GM12878 (cell line): ENCODE measurements around the gene SPTLC3. TPM values are rescaled to one million over a fixed set of nuclear protein-coding genes. Genes with fewer than 3 reads are reported as not detected.

Source experiments
- ATAC-seq: fragments of 200-7000 bp; cut with Tn5 transposase; 3 replicates; pipeline ENCODE4 v1.9.1; 2020; ENCODE audit warnings: mild to moderate bottlenecking, moderate library complexity
- BruUV-seq: library from RNA; stranded (reverse); fragments of 400-500 nt; replicated peaks from 2 replicates; lab custom pipeline; 2021; lab: Mats Ljungman, UMichigan
- CTCF ChIA-PET: fragments of 300-600 bp; sonication (Branson Sonifier 250); formaldehyde crosslinking; extraction: SDS; loops from one replicate; lab custom pipeline; 2021; ENCODE audit warnings: inconsistent platforms; lab: Yijun Ruan, JAX
- POLR2A ChIA-PET: fragments of 350-600 bp; formaldehyde crosslinking; extraction: SDS; loops from one replicate; lab custom pipeline; 2021; ENCODE audit warnings: inconsistent platforms; lab: Charles Lee
- RAD21 ChIA-PET: fragments of 300-600 bp; sonication (Branson Sonifier 250); formaldehyde crosslinking; loops from one replicate; lab custom pipeline; 2023; ENCODE audit warnings: antibody characterized with exemption; ENCODE audit not compliant: unreplicated experiment; lab: Charles Lee
- SMC1A ChIA-PET: fragments of 300-600 bp; sonication (Branson Sonifier 250); formaldehyde crosslinking; loops from one replicate; lab custom pipeline; 2023; ENCODE audit not compliant: unreplicated experiment, uncharacterized antibody; lab: Charles Lee
- DNase-seq: peaks from one replicate; pipeline ENCODE4 v3.0.0-alpha.2; 2011; ENCODE audit warnings: low read depth, low spot score
- FAIRE-seq: peaks from 3 replicates; lab custom pipeline; 2011; peaks lifted over from hg19 to GRCh38; lab: Jason Lieb, UNC
- H2AFZ ChIP-seq: 2 replicates; pipeline ENCODE4 v1.6.0; 2011; ENCODE audit warnings: low read depth, low read length, control low read depth; ENCODE audit not compliant: control insufficient read depth
- H3K27ac ChIP-seq: 2 replicates; pipeline ENCODE4 v1.5.1; 2011; ENCODE audit warnings: control low read depth; ENCODE audit not compliant: control insufficient read depth, insufficient read depth
- H3K27me3 ChIP-seq, 2 experiments: replicated peaks in 1 of 2; 2 replicates each; pipeline versions ENCODE4 v1.6.0 to v1.6.1; 2011; ENCODE audit warnings: low read length in 1 of 2; ENCODE audit not compliant: control insufficient read depth in 2 of 2, insufficient read depth in 2 of 2
- H3K36me3 ChIP-seq, 2 experiments: 2 replicates each; pipeline ENCODE4 v1.5.1; 2011; ENCODE audit warnings: low read length in 1 of 2; ENCODE audit not compliant: control insufficient read depth in 2 of 2, insufficient read depth in 2 of 2
- H3K4me1 ChIP-seq: 2 replicates; pipeline ENCODE4 v1.6.1; 2011; ENCODE audit warnings: mild to moderate bottlenecking, low read length, moderate library complexity, mixed read lengths; ENCODE audit not compliant: control insufficient read depth, insufficient read depth
- H3K4me2 ChIP-seq: 2 replicates; pipeline ENCODE4 v1.6.0; 2011; ENCODE audit warnings: control low read depth; ENCODE audit not compliant: control insufficient read depth, insufficient read depth
- H3K4me3 ChIP-seq: fragments of 200-600 bp; sonication (generic); 2 replicates; pipeline ENCODE4 v1.5.1; 2016
- H3K79me2 ChIP-seq: 2 replicates; pipeline ENCODE4 v1.6.0; 2011; ENCODE audit warnings: low read length; ENCODE audit not compliant: control insufficient read depth, insufficient read depth
- H3K9ac ChIP-seq: 2 replicates; pipeline ENCODE4 v1.8.0; 2011; ENCODE audit warnings: low read length, control low read depth, mixed read lengths; ENCODE audit not compliant: control insufficient read depth, insufficient read depth
- H3K9me3 ChIP-seq: replicated peaks from 3 replicates; pipeline ENCODE4 v1.5.1; 2011; ENCODE audit warnings: mild to moderate bottlenecking, low read length; ENCODE audit not compliant: control insufficient read depth, insufficient read depth
- H4K20me1 ChIP-seq: 2 replicates; pipeline ENCODE4 v1.6.0; 2011; ENCODE audit not compliant: control insufficient read depth, insufficient read depth
- HCFC1 ChIP-seq: fragments of 150-350 bp; IDR thresholded peaks from 2 replicates; pipeline ENCODE4 v1.6.1; 2014; ENCODE audit warnings: low read length
- KAT2A ChIP-seq: conservative IDR thresholded peaks from 2 replicates; pipeline ENCODE4 v1.6.1; 2011; ENCODE audit warnings: low read depth, low read length; ENCODE audit not compliant: control insufficient read depth
- NFYB ChIP-seq: IDR thresholded peaks from 2 replicates; pipeline ENCODE4 v1.6.1; 2011; ENCODE audit warnings: low read depth, mild to moderate bottlenecking, low read length, improper control_type of control experiment, moderate library complexity; ENCODE audit not compliant: insufficient read depth
- NR2F1 ChIP-seq: fragments of 450-650 bp; conservative IDR thresholded peaks from 2 replicates; pipeline ENCODE4 v1.6.1; 2017; ENCODE audit warnings: mild to moderate bottlenecking
- PML ChIP-seq: IDR thresholded peaks from 2 replicates; pipeline ENCODE4 v1.6.1; 2012; ENCODE audit warnings: low read length, inconsistent platforms
- SMAD1 ChIP-seq: fragments of 450-650 bp; IDR thresholded peaks from 2 replicates; pipeline ENCODE4 v1.6.1; 2018; ENCODE audit warnings: mild to moderate bottlenecking, low read depth; ENCODE audit not compliant: partially characterized antibody
- STAT3 ChIP-seq: IDR thresholded peaks from 2 replicates; pipeline ENCODE4 v1.6.1; 2011; ENCODE audit warnings: low read depth, low read length, improper control_type of control experiment
- TCF12 ChIP-seq: IDR thresholded peaks from 2 replicates; pipeline ENCODE4 v1.6.1; 2011; ENCODE audit warnings: low read depth, mild to moderate bottlenecking, low read length
- TCF7 ChIP-seq: IDR thresholded peaks from 2 replicates; pipeline ENCODE4 v1.6.1; 2014; ENCODE audit warnings: antibody characterized with exemption, borderline replicate concordance
- WGBS: methylation state at CpG from one replicate; pipeline ENCODE4 v1.1.6; 2016; ENCODE audit warnings: low lambda C conversion rate; ENCODE audit not compliant: insufficient replicate concordance, insufficient coverage; ENCODE audit errors: missing lambda C conversion rate; 5-methylcytosine and 5-hydroxymethylcytosine counted together
- in situ Hi-C: fragments of 300-500 bp; cut with MboI; formaldehyde crosslinking; loops from 9 replicates; pipeline ENCODE4 v1.14.3; 2018; ENCODE audit warnings: mixed read lengths
- intact Hi-C: fragments of 100-400 bp; cut with micrococcal nuclease; formaldehyde crosslinking; loops from one replicate; pipeline ENCODE4 v1.14.2; 2022; ENCODE audit not compliant: unreplicated experiment
- polyA plus RNA-seq, 11 experiments: library from polyadenylated mRNA; depleted of rRNA in 4 of 11; unstranded in 6 of 11; stranded (reverse) in 5 of 11; fragments of >200 nt; fragmentation: Nextera tagmentation in 4 of 11; fragmentation: Illumina TruSeq in 1 of 11; extraction: Ambion mirVana in 4 of 11; extraction: Trizol in 1 of 11; gene quantifications; 1 replicate in 1 of 11; 2 replicates in 10 of 11; pipeline versions ENCODE4 v1.2.1 to v1.2.3, GENCODE V29; 2011 to 2016; ENCODE audit warnings: inconsistent platforms in 2 of 11, missing spikeins in 2 of 11, low read depth in 1 of 11
- total RNA-seq, 4 experiments: library from RNA; depleted of rRNA in 3 of 4; stranded (reverse); fragments of >200 nt in 3 of 4; fragmentation: Illumina TruSeq in 1 of 4; extraction: Trizol in 1 of 4; gene quantifications; 2 replicates each; pipeline versions ENCODE4 v1.2.1 to v1.2.3, GENCODE V29; 2013 to 2021
- TF ChIP-seq, protein P1 (sequence below): IDR thresholded peaks from 2 replicates; pipeline ENCODE4 v1.6.1; 2012; ENCODE audit warnings: low read length, inconsistent platforms
- TF ChIP-seq, protein P2 (sequence below): fragments of 450-650 bp; IDR thresholded peaks from 2 replicates; pipeline ENCODE4 v1.6.1; 2016; ENCODE audit warnings: mild to moderate bottlenecking
- TF ChIP-seq, protein P3 (sequence below): IDR thresholded peaks from 2 replicates; pipeline ENCODE4 v1.6.1; 2011; ENCODE audit warnings: mild to moderate bottlenecking, low read depth, low read length, moderate library complexity; ENCODE audit not compliant: insufficient replicate concordance
- TF ChIP-seq, protein P4 (sequence below): fragments of 450-650 bp; IDR thresholded peaks from 2 replicates; pipeline ENCODE4 v1.6.1; 2016; ENCODE audit warnings: mild to moderate bottlenecking
- TF ChIP-seq, protein P5 (sequence below): fragments of 450-650 bp; conservative IDR thresholded peaks from 2 replicates; pipeline ENCODE4 v1.6.1; 2017; ENCODE audit warnings: mild to moderate bottlenecking, moderate library complexity

SPTLC3 gene
- total and polyA plus RNA-seq, 10 of the 15 experiments (the other 5 are each of a cell fraction or from before 2014, with no cell fraction given): 0.04 to 0.29 (median 0.06) TPM; not detected in 7

DNA sequence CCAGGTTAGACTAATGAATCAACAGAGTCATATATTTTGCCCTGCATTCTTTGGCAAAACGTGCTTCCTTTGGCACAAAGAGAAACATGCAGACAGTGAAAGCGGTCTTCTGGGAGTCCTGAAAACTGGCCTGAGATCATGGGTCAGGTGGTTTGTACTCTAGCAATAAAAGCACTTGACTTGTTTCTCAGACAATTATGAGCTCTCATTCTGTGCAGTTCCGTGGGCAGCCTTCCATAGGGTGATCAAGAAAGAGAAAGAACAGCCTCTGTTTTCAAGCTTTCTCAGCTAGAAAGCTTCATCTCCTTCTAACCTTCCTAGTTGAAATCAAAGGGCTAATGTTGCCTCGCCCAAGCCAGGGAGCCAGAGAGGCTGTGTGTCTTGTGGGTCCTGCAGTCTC lies 149.6 kb downstream of the SPTLC3 start (continued):
- TF ChIP-seq NFYB: no peak
- TF ChIP-seq, protein P1, sequence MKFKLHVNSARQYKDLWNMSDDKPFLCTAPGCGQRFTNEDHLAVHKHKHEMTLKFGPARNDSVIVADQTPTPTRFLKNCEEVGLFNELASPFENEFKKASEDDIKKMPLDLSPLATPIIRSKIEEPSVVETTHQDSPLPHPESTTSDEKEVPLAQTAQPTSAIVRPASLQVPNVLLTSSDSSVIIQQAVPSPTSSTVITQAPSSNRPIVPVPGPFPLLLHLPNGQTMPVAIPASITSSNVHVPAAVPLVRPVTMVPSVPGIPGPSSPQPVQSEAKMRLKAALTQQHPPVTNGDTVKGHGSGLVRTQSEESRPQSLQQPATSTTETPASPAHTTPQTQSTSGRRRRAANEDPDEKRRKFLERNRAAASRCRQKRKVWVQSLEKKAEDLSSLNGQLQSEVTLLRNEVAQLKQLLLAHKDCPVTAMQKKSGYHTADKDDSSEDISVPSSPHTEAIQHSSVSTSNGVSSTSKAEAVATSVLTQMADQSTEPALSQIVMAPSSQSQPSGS: no peak
- no peak for TF ChIP-seq TCF12
- no peak for TF ChIP-seq KAT2A
- no peak for TF ChIP-seq NR2F1
- TF ChIP-seq TCF7: no peak
- TF ChIP-seq HCFC1: no peak
- TF ChIP-seq, protein P2, sequence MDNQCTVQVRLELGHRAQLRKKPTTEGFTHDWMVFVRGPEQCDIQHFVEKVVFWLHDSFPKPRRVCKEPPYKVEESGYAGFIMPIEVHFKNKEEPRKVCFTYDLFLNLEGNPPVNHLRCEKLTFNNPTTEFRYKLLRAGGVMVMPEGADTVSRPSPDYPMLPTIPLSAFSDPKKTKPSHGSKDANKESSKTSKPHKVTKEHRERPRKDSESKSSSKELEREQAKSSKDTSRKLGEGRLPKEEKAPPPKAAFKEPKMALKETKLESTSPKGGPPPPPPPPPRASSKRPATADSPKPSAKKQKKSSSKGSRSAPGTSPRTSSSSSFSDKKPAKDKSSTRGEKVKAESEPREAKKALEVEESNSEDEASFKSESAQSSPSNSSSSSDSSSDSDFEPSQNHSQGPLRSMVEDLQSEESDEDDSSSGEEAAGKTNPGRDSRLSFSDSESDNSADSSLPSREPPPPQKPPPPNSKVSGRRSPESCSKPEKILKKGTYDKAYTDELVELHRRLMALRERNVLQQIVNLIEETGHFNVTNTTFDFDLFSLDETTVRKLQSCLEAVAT: no peak
- TF ChIP-seq, protein P3, sequence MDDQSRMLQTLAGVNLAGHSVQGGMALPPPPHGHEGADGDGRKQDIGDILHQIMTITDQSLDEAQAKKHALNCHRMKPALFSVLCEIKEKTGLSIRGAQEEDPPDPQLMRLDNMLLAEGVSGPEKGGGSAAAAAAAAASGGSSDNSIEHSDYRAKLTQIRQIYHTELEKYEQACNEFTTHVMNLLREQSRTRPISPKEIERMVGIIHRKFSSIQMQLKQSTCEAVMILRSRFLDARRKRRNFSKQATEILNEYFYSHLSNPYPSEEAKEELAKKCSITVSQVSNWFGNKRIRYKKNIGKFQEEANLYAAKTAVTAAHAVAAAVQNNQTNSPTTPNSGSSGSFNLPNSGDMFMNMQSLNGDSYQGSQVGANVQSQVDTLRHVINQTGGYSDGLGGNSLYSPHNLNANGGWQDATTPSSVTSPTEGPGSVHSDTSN: no peak

DNA sequence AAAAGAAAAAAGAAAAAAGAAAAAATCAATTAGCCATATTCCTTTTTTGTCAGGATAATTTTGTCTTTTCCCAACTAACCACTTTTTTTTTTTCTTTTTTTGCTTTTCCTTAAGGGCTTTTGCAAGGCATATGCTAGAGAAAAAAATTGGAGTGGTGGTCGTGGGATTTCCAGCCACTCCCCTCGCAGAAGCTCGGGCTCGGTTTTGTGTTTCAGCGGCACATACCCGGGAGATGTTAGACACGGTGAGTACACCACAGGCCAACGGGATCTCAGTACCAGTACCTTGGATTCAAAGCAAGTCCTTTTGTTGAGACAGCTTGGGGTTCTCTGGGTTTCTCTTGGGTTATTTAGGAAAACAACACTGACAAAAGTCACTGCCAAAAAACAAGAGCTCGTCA lies 151.1 kb downstream of the SPTLC3 start:
- Histone ChIP-seq H3K9ac (no peak overlapping the region), H3K9me3 (no peaks in the 10 kb centered on the region), H4K20me1 (no peaks in the 10 kb centered on the region), H3K79me2 (no peaks in the 10 kb centered on the region), H3K4me1 (no peaks in the 10 kb centered on the region), H2AFZ (no peak overlapping the region), H3K27ac (no peak overlapping the region), H3K36me3 (no peaks in the 10 kb centered on the region), H3K27me3 (no peaks in the 10 kb centered on the region; a peak in 1 of 4 replicates), H3K4me3 (no peak overlapping the region), H3K4me2 (no peak overlapping the region)
- ChIA-PET RAD21 (no interaction called here), POLR2A (no interaction called here), CTCF (no interaction called here), SMC1A (no interaction called here)
- BruUV-seq: no TSS peak
- no peak for DNase-seq
- FAIRE-seq: no peak
- in situ Hi-C loops: no loop called here
- WGBS: 56% methylated on average over 9 of the region's 9 CpGs
- intact Hi-C loops: no loop called here
- ATAC-seq: no peak
- TF ChIP-seq STAT3 (no peak), PML (no peak), SMAD1 (no peak), HCFC1 (no peak)
- TF ChIP-seq, protein P2: no peak
- TF ChIP-seq, protein P4, sequence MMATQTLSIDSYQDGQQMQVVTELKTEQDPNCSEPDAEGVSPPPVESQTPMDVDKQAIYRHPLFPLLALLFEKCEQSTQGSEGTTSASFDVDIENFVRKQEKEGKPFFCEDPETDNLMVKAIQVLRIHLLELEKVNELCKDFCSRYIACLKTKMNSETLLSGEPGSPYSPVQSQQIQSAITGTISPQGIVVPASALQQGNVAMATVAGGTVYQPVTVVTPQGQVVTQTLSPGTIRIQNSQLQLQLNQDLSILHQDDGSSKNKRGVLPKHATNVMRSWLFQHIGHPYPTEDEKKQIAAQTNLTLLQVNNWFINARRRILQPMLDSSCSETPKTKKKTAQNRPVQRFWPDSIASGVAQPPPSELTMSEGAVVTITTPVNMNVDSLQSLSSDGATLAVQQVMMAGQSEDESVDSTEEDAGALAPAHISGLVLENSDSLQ: no peak
- TF ChIP-seq, protein P5, sequence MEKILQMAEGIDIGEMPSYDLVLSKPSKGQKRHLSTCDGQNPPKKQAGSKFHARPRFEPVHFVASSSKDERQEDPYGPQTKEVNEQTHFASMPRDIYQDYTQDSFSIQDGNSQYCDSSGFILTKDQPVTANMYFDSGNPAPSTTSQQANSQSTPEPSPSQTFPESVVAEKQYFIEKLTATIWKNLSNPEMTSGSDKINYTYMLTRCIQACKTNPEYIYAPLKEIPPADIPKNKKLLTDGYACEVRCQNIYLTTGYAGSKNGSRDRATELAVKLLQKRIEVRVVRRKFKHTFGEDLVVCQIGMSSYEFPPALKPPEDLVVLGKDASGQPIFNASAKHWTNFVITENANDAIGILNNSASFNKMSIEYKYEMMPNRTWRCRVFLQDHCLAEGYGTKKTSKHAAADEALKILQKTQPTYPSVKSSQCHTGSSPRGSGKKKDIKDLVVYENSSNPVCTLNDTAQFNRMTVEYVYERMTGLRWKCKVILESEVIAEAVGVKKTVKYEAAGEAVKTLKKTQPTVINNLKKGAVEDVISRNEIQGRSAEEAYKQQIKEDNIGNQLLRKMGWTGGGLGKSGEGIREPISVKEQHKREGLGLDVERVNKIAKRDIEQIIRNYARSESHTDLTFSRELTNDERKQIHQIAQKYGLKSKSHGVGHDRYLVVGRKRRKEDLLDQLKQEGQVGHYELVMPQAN: no peak
